Lower leg skin (tissue), 4 donors: ENCODE results near the gene GSE1. TPM values are rescaled to one million over a fixed set of nuclear protein-coding genes. Genes with fewer than 3 reads are reported as not detected.

Experiments used
- DNase-seq, 2 donors: peaks; one replicate each; pipeline ENCODE4 v3.0.0-alpha.2; 2019; ENCODE audit warnings: low spot score in 2 of 2
- H3K4me3 ChIP-seq: fragments of 200-600 bp; sonication (generic); 2 replicates; pipeline ENCODE4 v1.5.1; 2017; ENCODE audit warnings: mild to moderate bottlenecking, low read depth; ENCODE audit not compliant: poor library complexity, severe bottlenecking
- POLR2A ChIP-seq, 2 donors: fragments of 450-650 bp; IDR thresholded peaks; one replicate each; pipeline ENCODE4 v1.6.1; 2016 to 2017; ENCODE audit warnings: antibody characterized with exemption in 2 of 2, mild to moderate bottlenecking in 1 of 2, moderate library complexity in 1 of 2
- WGBS, 2 donors: methylation state at CpG; one replicate each; pipeline ENCODE4 v1.1.5; 2018; 5-methylcytosine and 5-hydroxymethylcytosine counted together
- intact Hi-C: fragments of 100-400 bp; cut with DNase I; formaldehyde crosslinking; loops from one replicate; pipeline ENCODE4 v1.15.0; 2023; ENCODE audit warnings: low total_unique reads
- total RNA-seq, 4 donors: library from RNA; depleted of rRNA; stranded (reverse); fragments of >200 nt; gene quantifications; one replicate each; pipeline ENCODE4 v1.1.0, GENCODE V29; 2016
- TF ChIP-seq, protein P1 (sequence below), 3 donors: fragments of 450-650 bp; IDR thresholded peaks; one replicate each; pipeline ENCODE4 v1.5.1; 2016; ENCODE audit warnings: antibody characterized with exemption in 3 of 3, mild to moderate bottlenecking in 3 of 3, moderate library complexity in 2 of 3

The GSE1 gene
- total RNA-seq, 4 donors from 2014 or later: 62.9 to 113 (median 69.9) TPM

DNA sequence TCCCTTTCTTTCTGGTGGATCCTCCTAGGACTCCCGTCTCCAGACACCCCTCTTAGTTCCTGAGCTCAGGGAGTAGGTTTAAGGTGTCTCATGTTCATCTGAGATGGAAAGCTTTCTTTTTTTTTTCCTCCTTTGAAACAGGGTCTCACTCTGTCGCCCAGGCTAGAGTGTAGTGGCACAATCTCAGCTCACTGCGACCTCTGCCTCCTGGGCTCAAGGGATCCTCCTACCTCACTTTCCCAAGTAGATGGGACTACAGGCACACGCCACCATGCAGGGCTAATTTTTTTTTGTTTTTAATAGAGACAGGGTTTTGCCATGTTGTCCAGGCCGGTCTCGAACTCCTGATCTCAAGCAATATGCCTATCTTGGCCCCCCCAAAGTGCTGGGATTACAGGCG is 3.6 kb upstream of the GSE1 start:
- 89 to 91% methylated on average over 7 of the region's 7 CpGs for WGBS, 2 donors
- intact Hi-C loops: loop anchor here (5.0 kb wide), 1 partner anchor 182 kb away; no protein-coding TSS in a partner anchor
- H3K4me3 ChIP-seq: no peak overlapping the region
- no peak for TF ChIP-seq POLR2A (IDR thresholded peaks at IDR 0.05)
- TF ChIP-seq, protein P1, sequence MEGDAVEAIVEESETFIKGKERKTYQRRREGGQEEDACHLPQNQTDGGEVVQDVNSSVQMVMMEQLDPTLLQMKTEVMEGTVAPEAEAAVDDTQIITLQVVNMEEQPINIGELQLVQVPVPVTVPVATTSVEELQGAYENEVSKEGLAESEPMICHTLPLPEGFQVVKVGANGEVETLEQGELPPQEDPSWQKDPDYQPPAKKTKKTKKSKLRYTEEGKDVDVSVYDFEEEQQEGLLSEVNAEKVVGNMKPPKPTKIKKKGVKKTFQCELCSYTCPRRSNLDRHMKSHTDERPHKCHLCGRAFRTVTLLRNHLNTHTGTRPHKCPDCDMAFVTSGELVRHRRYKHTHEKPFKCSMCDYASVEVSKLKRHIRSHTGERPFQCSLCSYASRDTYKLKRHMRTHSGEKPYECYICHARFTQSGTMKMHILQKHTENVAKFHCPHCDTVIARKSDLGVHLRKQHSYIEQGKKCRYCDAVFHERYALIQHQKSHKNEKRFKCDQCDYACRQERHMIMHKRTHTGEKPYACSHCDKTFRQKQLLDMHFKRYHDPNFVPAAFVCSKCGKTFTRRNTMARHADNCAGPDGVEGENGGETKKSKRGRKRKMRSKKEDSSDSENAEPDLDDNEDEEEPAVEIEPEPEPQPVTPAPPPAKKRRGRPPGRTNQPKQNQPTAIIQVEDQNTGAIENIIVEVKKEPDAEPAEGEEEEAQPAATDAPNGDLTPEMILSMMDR (IDR thresholded peaks at IDR 0.05): no peak
- DNase-seq: no peak

DNA sequence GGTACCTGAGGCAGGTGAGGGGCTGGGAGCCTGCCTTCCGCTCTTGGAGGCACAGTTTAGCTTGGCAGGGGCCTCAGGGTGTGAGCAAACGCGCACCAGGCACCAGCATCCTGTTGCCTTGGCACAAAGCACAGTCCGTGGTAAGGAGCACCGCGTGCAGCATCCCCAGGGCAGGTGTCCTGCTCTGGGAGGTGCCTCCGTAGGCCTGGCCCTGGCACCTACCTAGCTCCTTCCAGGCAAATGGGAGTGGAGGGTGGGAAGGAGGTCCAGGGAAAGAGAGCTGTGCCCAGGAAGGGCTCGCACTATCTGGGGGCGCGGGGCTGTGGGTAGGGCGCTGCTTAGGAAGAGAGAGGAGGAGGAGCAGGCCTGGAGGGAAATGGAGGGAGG is 3.1 kb upstream of the GSE1 start:
- intact Hi-C loops: loop anchor here (10.0 kb wide), 1 partner anchor 305 kb away; no protein-coding TSS in a partner anchor
- peak in 1 of 2 donors; percentile 31 for DNase-seq
- TF ChIP-seq, protein P1 (IDR thresholded peaks at IDR 0.05): no peak
- TF ChIP-seq POLR2A (IDR thresholded peaks at IDR 0.05): no peak
- 12 to 16% methylated on average over 11 of the region's 11 CpGs for WGBS, 2 donors
- no peak overlapping the region for H3K4me3 ChIP-seq

DNA sequence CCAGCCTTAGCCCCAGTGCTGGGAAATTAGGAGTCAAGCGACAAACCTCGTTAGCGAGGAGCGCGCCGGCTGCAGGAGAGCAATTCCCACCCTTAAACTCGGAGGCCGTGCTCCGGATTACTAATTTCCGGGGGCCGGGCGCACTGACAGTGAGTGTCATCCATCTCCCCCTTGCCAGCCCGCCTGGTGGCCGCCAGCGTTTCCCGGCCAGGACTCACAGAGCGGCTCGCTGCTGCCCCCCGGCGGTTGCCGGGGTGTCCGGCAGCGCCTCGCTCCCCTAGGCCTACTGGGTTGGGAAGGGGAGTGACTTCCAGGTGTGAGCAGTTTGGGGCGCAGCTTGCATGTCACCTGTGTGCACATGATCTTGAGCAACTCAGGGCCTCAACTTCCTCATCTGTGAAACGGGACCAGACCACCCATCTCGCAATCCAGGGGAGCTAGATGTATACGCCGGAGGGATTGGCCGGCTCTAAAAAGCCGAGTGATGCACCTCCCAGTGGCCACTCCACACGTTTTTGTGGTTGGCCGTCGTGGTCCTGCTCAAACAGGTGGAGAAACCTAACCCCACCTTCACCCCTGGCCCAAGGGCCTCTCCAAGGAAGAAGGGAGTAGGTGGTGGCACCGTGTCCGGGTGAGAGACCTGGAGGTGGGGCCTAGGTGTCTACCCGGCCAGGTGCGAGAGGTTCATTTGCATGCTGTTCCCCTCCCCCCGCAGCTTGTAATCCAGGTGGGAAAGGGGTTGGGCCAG is 2.5 kb upstream of the GSE1 start:
- TF ChIP-seq, protein P1 (IDR thresholded peaks at IDR 0.05): peak in 1 of 3 donors; percentile 95
- no peak for TF ChIP-seq POLR2A (IDR thresholded peaks at IDR 0.05)
- DNase-seq: peak; percentile 87 to 98
- intact Hi-C loops: loop anchor here (10.0 kb wide), 1 partner anchor 306 kb away; no protein-coding TSS in a partner anchor
- no peak overlapping the region for H3K4me3 ChIP-seq
- WGBS, 2 donors: 4 to 10% methylated on average over 26 to 38 of the region's 39 CpGs

DNA sequence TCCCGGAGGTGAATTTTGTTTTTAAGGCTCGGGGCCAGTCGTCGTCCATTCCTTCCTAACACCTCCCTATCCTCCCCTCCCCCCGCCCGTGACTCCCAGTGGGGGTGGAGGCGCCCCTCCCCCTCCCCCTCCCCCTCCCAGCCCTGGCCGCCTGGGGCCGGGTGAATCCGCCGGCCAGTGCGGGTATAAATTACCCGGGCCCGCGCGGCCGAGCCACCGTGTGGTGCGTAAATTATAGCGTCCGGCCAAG is 2.0 kb upstream of the GSE1 start:
- TF ChIP-seq, protein P1 (IDR thresholded peaks at IDR 0.05): no peak
- no peak for TF ChIP-seq POLR2A (IDR thresholded peaks at IDR 0.05)
- peak overlapping the region; percentile 23 for H3K4me3 ChIP-seq
- peak; percentile 27 to 92 for DNase-seq
- intact Hi-C loops: loop anchor here (10.0 kb wide), 1 partner anchor 306 kb away; no protein-coding TSS in a partner anchor
- 0 to 1% methylated on average over 17 to 19 of the region's 21 CpGs for WGBS, 2 donors

DNA sequence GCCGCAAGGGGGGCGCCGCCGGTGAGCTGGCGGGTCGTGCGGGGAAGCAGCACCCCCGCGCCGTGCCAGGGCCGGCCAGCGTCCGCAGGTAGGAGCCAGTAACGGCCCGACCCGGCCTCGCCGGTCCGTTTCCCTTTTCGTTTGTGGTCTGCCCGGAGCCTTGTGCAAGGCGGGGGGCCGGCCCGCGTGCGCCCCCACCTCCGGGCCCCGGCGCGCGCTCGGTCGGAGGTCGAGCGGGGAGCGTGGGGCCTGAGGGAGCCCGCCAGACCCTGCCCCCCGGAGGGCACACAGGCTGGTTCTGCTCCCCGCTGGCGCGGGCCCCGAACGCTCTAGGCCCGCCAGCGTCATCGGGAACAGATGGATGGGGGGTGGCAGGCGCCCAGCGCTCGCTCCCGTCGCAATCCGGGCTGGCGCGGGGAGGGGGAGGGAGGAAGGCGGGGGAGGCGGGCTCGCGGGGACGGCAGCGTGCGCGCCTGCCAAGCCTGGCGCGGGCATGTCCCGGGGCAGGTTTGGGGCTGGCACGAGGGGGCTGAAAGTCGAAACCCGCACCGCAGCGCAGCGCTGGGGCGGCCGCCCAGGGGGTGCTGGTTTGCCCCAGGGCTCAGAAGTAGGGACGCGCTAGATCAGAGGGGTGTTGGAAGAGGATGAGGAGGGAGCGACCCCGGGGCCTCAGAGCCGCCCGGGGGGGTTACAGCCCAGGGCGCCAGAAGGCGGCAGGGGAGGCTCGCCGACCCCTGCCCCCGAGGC is 1.5 kb upstream of the GSE1 start:
- intact Hi-C loops: loop anchor here (10.0 kb wide), 1 partner anchor 307 kb away; no protein-coding TSS in a partner anchor
- no peak for TF ChIP-seq POLR2A (IDR thresholded peaks at IDR 0.05)
- TF ChIP-seq, protein P1 (IDR thresholded peaks at IDR 0.05): no peak
- peak overlapping the region; percentile 23 for H3K4me3 ChIP-seq
- DNase-seq: peak; percentile 62 to 97
- 1% methylated on average over 30 to 54 of the region's 84 CpGs for WGBS, 2 donors
